ENCODE measurements around the gene RUNX1. TPM values are rescaled to one million over a fixed set of nuclear protein-coding genes. Genes with fewer than 3 reads are reported as not detected.

The RUNX1 gene
- total and polyA plus RNA-seq, 10 of the 15 experiments (the other 5 are each of a cell fraction or from before 2014, with no cell fraction given) = 0.90 to 15.2 (median 4.1) TPM

DNA sequence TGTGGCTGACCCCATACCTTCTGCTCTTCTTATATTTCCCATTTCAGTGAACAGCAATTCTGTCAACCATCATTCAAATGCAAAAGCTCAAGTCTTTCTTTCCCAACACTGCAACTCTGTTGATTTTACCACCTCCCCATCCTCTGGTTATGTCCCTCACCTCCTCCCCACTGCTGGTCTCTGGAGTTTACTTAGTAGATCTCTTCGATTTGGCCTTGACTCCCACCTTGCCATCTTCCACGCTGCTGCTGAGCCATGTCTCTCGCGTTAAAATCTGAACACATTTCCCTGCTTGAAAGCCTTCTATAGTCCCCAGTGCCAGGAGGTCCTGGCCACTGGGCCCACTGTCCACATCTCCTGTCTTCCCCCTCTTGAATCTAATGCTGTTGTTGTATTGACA lies 125.5 kb downstream of the RUNX1 start:
- no peaks in the 10 kb centered on the region for H4K20me1 ChIP-seq (ENCODE audit: control insufficient read depth, insufficient read depth)
- no peak overlapping the region for H3K9ac ChIP-seq (ENCODE audit: control insufficient read depth, insufficient read depth, low read length)
- no peak for FAIRE-seq
- ChIA-PET CTCF (no interaction called here), RAD21 (ENCODE audit: unreplicated experiment) (no interaction called here), POLR2A (no interaction called here), SMC1A (ENCODE audit: uncharacterized antibody, unreplicated experiment) (no interaction called here)
- H2AFZ ChIP-seq (ENCODE audit: control insufficient read depth, low read depth, low read length) = no peak overlapping the region
- no peaks in the 10 kb centered on the region for H3K9me3 ChIP-seq (replicated peaks; ENCODE audit: control insufficient read depth, insufficient read depth, low read length)
- no peak overlapping the region for H3K4me3 ChIP-seq
- no peak overlapping the region for H3K4me2 ChIP-seq (ENCODE audit: control insufficient read depth, insufficient read depth)
- WGBS (ENCODE audit: insufficient coverage, insufficient replicate concordance, low lambda C conversion rate, missing lambda C conversion rate) = 60% methylated on average over 4 of the region's 4 CpGs
- H3K4me1 ChIP-seq (ENCODE audit: control insufficient read depth, insufficient read depth, low read length) = no peaks in the 10 kb centered on the region
- intact Hi-C loops (cut with micrococcal nuclease; ENCODE audit: unreplicated experiment) = no loop called here
- H3K36me3 ChIP-seq (ENCODE audit: control insufficient read depth in 2 of 2, insufficient read depth in 2 of 2, low read length in 1 of 2) = no peaks in the 10 kb centered on the region
- BruUV-seq (replicated peaks) = no TSS peak
- no peak overlapping the region for H3K27ac ChIP-seq (ENCODE audit: control insufficient read depth, insufficient read depth)
- no peak for DNase-seq (ENCODE audit: low read depth, low spot score)
- in situ Hi-C loops (cut with MboI) = loop anchor here (10.0 kb wide), 1 partner anchor 59 kb away; no protein-coding TSS in a partner anchor
- ATAC-seq = no peak
- TF ChIP-seq, protein P1, sequence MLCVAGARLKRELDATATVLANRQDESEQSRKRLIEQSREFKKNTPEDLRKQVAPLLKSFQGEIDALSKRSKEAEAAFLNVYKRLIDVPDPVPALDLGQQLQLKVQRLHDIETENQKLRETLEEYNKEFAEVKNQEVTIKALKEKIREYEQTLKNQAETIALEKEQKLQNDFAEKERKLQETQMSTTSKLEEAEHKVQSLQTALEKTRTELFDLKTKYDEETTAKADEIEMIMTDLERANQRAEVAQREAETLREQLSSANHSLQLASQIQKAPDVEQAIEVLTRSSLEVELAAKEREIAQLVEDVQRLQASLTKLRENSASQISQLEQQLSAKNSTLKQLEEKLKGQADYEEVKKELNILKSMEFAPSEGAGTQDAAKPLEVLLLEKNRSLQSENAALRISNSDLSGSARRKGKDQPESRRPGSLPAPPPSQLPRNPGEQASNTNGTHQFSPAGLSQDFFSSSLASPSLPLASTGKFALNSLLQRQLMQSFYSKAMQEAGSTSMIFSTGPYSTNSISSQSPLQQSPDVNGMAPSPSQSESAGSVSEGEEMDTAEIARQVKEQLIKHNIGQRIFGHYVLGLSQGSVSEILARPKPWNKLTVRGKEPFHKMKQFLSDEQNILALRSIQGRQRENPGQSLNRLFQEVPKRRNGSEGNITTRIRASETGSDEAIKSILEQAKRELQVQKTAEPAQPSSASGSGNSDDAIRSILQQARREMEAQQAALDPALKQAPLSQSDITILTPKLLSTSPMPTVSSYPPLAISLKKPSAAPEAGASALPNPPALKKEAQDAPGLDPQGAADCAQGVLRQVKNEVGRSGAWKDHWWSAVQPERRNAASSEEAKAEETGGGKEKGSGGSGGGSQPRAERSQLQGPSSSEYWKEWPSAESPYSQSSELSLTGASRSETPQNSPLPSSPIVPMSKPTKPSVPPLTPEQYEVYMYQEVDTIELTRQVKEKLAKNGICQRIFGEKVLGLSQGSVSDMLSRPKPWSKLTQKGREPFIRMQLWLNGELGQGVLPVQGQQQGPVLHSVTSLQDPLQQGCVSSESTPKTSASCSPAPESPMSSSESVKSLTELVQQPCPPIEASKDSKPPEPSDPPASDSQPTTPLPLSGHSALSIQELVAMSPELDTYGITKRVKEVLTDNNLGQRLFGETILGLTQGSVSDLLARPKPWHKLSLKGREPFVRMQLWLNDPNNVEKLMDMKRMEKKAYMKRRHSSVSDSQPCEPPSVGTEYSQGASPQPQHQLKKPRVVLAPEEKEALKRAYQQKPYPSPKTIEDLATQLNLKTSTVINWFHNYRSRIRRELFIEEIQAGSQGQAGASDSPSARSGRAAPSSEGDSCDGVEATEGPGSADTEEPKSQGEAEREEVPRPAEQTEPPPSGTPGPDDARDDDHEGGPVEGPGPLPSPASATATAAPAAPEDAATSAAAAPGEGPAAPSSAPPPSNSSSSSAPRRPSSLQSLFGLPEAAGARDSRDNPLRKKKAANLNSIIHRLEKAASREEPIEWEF (IDR thresholded peaks at IDR 0.05; ENCODE audit: insufficient replicate concordance, low read depth, low read length) = no peak
- TF ChIP-seq CBX5 (IDR thresholded peaks at IDR 0.05; ENCODE audit: low read depth) = no peak
- no peak for TF ChIP-seq BMI1 (IDR thresholded peaks at IDR 0.05; ENCODE audit: borderline replicate concordance)
- H3K27me3 ChIP-seq (replicated peaks in 1 of 2; ENCODE audit: control insufficient read depth in 2 of 2, insufficient read depth in 2 of 2, low read length in 1 of 2) = peaks cover 0 to 2% of the 10 kb centered on the region in 2 experiments; a peak in 2 of 4 replicates
- no peaks in the 10 kb centered on the region for H3K79me2 ChIP-seq (ENCODE audit: control insufficient read depth, insufficient read depth, low read length)

Data from GM12878 (cell line).